ENCODE measurements around the gene NEK7.
"Not testable (repeated sequence)": the region's sequence is repeated elsewhere in the genome, so short reads cannot be mapped to it uniquely, and the experiment has no call there.

Gene NEK7

GRCh38 chr1:198300451-198300850 lies 143.7 kb downstream of the NEK7 start:
- no peak for DNase-seq (ENCODE audit: low read depth, low spot score)
- TF ChIP-seq ZNF274 (IDR thresholded peaks at IDR 0.05; ENCODE audit: low read depth, low read length) (no peak), SUZ12 (IDR thresholded peaks at IDR 0.05; ENCODE audit: extremely low read depth, insufficient read depth, insufficient read length) (no peak), YY1 (IDR thresholded peaks at IDR 0.05; ENCODE audit: insufficient read depth, insufficient read length) (no peak)
- peaks cover 8% of the 10 kb centered on the region for H3K36me3 ChIP-seq (ENCODE audit: insufficient read depth, insufficient read length, low read length)

DNA sequence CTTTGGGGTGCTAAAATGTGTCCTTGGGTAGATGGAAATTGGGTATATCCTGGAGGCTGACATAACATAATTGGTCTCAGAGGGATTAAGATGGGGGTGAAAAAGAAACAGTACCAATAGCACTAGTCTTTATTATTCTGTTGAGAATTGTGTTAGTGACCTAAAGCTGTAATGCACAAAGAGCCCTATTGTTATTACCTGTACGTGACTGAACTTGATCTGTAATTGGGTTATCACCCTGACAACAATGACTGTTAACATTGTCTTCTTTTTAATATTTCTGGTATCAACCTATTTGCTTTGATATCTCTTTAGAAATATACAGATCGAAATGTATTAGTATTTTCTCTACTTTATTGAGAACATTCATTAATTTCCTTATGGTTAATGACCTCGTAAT lies 147.6 kb downstream of the NEK7 start:
- Histone ChIP-seq H3K36me3 (ENCODE audit: insufficient read depth, insufficient read length, low read length) (no peaks in the 10 kb centered on the region), H3K27me3 (ENCODE audit: insufficient read depth, insufficient read length) (no peaks in the 10 kb centered on the region), H3K4me3 (ENCODE audit: insufficient read length, low read depth) (no peak overlapping the region), H3K4me1 (ENCODE audit: insufficient read depth, insufficient read length) (no peaks in the 10 kb centered on the region), H3K9me3 (ENCODE audit: insufficient read depth, low read length) (no peaks in the 10 kb centered on the region), H3K9ac (ENCODE audit: insufficient read length, low read depth) (no peak overlapping the region)
- TF ChIP-seq SUZ12 (IDR thresholded peaks at IDR 0.05; ENCODE audit: extremely low read depth, insufficient read depth, insufficient read length): no peak
- TF ChIP-seq ZNF274 (IDR thresholded peaks at IDR 0.05; ENCODE audit: low read depth, low read length): no peak
- no peak for TF ChIP-seq YY1 (IDR thresholded peaks at IDR 0.05; ENCODE audit: insufficient read depth, insufficient read length)
- DNase-seq (ENCODE audit: low read depth, low spot score): no peak

More at GRCh38 chr1:198300451-198300850, 143.7 kb downstream of the NEK7 start:
- Histone ChIP-seq H3K4me1 (ENCODE audit: insufficient read depth, insufficient read length) (no peaks in the 10 kb centered on the region), H3K4me3 (ENCODE audit: insufficient read length, low read depth) (no peak overlapping the region), H3K9ac (ENCODE audit: insufficient read length, low read depth) (no peak overlapping the region), H3K9me3 (ENCODE audit: insufficient read depth, low read length) (no peaks in the 10 kb centered on the region), H3K27me3 (ENCODE audit: insufficient read depth, insufficient read length) (no peaks in the 10 kb centered on the region)

GRCh38 chr1:198314817-198315216 lies 158.0 kb downstream of the NEK7 start:
- TF ChIP-seq YY1 (IDR thresholded peaks at IDR 0.05; ENCODE audit: insufficient read depth, insufficient read length): peak; percentile 22
- H3K4me3 ChIP-seq (ENCODE audit: insufficient read length, low read depth): peak overlapping the region; percentile 6
- not testable (repeated sequence) for H3K9me3 ChIP-seq (ENCODE audit: insufficient read depth, low read length)

GRCh38 chr1:198315331-198315730 lies 158.5 kb downstream of the NEK7 start:
- not testable (repeated sequence) for H3K36me3 ChIP-seq (ENCODE audit: insufficient read depth, insufficient read length, low read length); H3K27me3 ChIP-seq (ENCODE audit: insufficient read depth, insufficient read length); H3K4me3 ChIP-seq (ENCODE audit: insufficient read length, low read depth); DNase-seq (ENCODE audit: low read depth, low spot score); H3K9ac ChIP-seq (ENCODE audit: insufficient read length, low read depth); H3K4me1 ChIP-seq (ENCODE audit: insufficient read depth, insufficient read length); H3K9me3 ChIP-seq (ENCODE audit: insufficient read depth, low read length)

More at GRCh38 chr1:198314817-198315216, 158.0 kb downstream of the NEK7 start:
- not testable (repeated sequence) for H3K9ac ChIP-seq (ENCODE audit: insufficient read length, low read depth); H3K36me3 ChIP-seq (ENCODE audit: insufficient read depth, insufficient read length, low read length); H3K27me3 ChIP-seq (ENCODE audit: insufficient read depth, insufficient read length); H3K4me1 ChIP-seq (ENCODE audit: insufficient read depth, insufficient read length)
- DNase-seq (ENCODE audit: low read depth, low spot score): peak; percentile 32

- Histone ChIP-seq H3K9ac (ENCODE audit: insufficient read length, low read depth) (no peak overlapping the region), H3K4me3 (ENCODE audit: insufficient read length, low read depth) (no peak overlapping the region), H3K27me3 (ENCODE audit: insufficient read depth, insufficient read length) (no peaks in the 10 kb centered on the region), H3K36me3 (ENCODE audit: insufficient read depth, insufficient read length, low read length) (no peaks in the 10 kb centered on the region), H3K4me1 (ENCODE audit: insufficient read depth, insufficient read length) (no peaks in the 10 kb centered on the region), H3K9me3 (ENCODE audit: insufficient read depth, low read length) (0 out of 2 replicates have a peak, but pooled peaks cover 6% of the 10 kb centered on the region)
- no peak for TF ChIP-seq ZNF274 (IDR thresholded peaks at IDR 0.05; ENCODE audit: low read depth, low read length)
- TF ChIP-seq YY1 (IDR thresholded peaks at IDR 0.05; ENCODE audit: insufficient read depth, insufficient read length): no peak
- TF ChIP-seq SUZ12 (IDR thresholded peaks at IDR 0.05; ENCODE audit: extremely low read depth, insufficient read depth, insufficient read length): no peak
- no peak for DNase-seq (ENCODE audit: low read depth, low spot score)
Measured at GRCh38 chr1:198316546-198317100, 159.8 kb downstream of the NEK7 start.

- Histone ChIP-seq H3K27me3 (ENCODE audit: insufficient read depth, insufficient read length) (no peaks in the 10 kb centered on the region), H3K4me3 (ENCODE audit: insufficient read length, low read depth) (no peak overlapping the region), H3K4me1 (ENCODE audit: insufficient read depth, insufficient read length) (no peaks in the 10 kb centered on the region), H3K9me3 (ENCODE audit: insufficient read depth, low read length) (0 out of 2 replicates have a peak, but pooled peaks cover 6% of the 10 kb centered on the region), H3K36me3 (ENCODE audit: insufficient read depth, insufficient read length, low read length) (no peaks in the 10 kb centered on the region), H3K9ac (ENCODE audit: insufficient read length, low read depth) (no peak overlapping the region)
- no peak for DNase-seq (ENCODE audit: low read depth, low spot score)
- no peak for TF ChIP-seq ZNF274 (IDR thresholded peaks at IDR 0.05; ENCODE audit: low read depth, low read length)
- TF ChIP-seq YY1 (IDR thresholded peaks at IDR 0.05; ENCODE audit: insufficient read depth, insufficient read length): no peak
- TF ChIP-seq SUZ12 (IDR thresholded peaks at IDR 0.05; ENCODE audit: extremely low read depth, insufficient read depth, insufficient read length): no peak
Measured at GRCh38 chr1:198318085-198318484, 161.3 kb downstream of the NEK7 start.

DNA sequence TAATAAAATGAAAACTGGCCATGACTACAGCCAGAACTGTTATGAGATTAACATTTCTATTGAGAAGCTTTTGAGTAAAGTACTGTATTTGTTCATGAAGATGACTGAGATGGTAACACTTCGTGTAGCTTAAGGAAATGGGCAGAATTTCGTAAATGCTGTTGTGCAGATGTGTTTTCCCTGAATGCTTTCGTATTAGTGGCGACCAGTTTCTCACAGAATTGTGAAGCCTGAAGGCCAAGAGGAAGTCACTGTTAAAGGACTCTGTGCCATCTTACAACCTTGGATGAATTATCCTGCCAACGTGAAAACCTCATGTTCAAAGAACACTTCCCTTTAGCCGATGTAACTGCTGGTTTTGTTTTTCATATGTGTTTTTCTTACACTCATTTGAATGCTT lies 164.0 kb downstream of the NEK7 start:
- Histone ChIP-seq H3K36me3 (ENCODE audit: insufficient read depth, insufficient read length, low read length) (no peaks in the 10 kb centered on the region), H3K27me3 (ENCODE audit: insufficient read depth, insufficient read length) (no peaks in the 10 kb centered on the region), H3K4me3 (ENCODE audit: insufficient read length, low read depth) (no peak overlapping the region), H3K9ac (ENCODE audit: insufficient read length, low read depth) (no peak overlapping the region), H3K9me3 (ENCODE audit: insufficient read depth, low read length) (0 out of 2 replicates have a peak, but pooled peaks cover 3% of the 10 kb centered on the region), H3K4me1 (ENCODE audit: insufficient read depth, insufficient read length) (no peaks in the 10 kb centered on the region)
- no peak for DNase-seq (ENCODE audit: low read depth, low spot score)
- TF ChIP-seq ZNF274 (IDR thresholded peaks at IDR 0.05; ENCODE audit: low read depth, low read length): no peak
- TF ChIP-seq SUZ12 (IDR thresholded peaks at IDR 0.05; ENCODE audit: extremely low read depth, insufficient read depth, insufficient read length): no peak
- no peak for TF ChIP-seq YY1 (IDR thresholded peaks at IDR 0.05; ENCODE audit: insufficient read depth, insufficient read length)

GRCh38 chr1:198326232-198326631 lies 169.4 kb downstream of the NEK7 start:
- no peaks in the 10 kb centered on the region for H3K36me3 ChIP-seq (ENCODE audit: insufficient read depth, insufficient read length, low read length)
- H3K4me1 ChIP-seq (ENCODE audit: insufficient read depth, insufficient read length): no peaks in the 10 kb centered on the region
- DNase-seq (ENCODE audit: low read depth, low spot score): no peak
- H3K4me3 ChIP-seq (ENCODE audit: insufficient read length, low read depth): no peak overlapping the region
- no peaks in the 10 kb centered on the region for H3K27me3 ChIP-seq (ENCODE audit: insufficient read depth, insufficient read length)
- TF ChIP-seq YY1 (IDR thresholded peaks at IDR 0.05; ENCODE audit: insufficient read depth, insufficient read length) (no peak), SUZ12 (IDR thresholded peaks at IDR 0.05; ENCODE audit: extremely low read depth, insufficient read depth, insufficient read length) (no peak), ZNF274 (IDR thresholded peaks at IDR 0.05; ENCODE audit: low read depth, low read length) (no peak)
- no peak overlapping the region for H3K9ac ChIP-seq (ENCODE audit: insufficient read length, low read depth)
- no peaks in the 10 kb centered on the region for H3K9me3 ChIP-seq (ENCODE audit: insufficient read depth, low read length)

Measured in NT2/D1 (cell line).